ENCODE data around the gene MORN1. TPM values are rescaled to one million over a fixed set of nuclear protein-coding genes. Genes with fewer than 3 reads are reported as not detected.

MORN1 gene
- total RNA-seq, 2 experiments from 2014 or later, result 6.2 to 7.9 TPM

- Mint-ChIP-seq H3K4me1 (ENCODE audit: low read depth) (peaks cover 37% of the 10 kb centered on the region), H3K4me3 (no peak overlapping the region), H3K27me3 (ENCODE audit: low read depth) (no peaks in the 10 kb centered on the region), H3K27ac (no peak overlapping the region), H3K36me3 (ENCODE audit: low read depth) (peaks cover 8% of the 10 kb centered on the region), H3K9me3 (ENCODE audit: insufficient read depth) (no peaks in the 10 kb centered on the region)
- DNase-seq, result no peak
- POLR2A ChIA-PET, result no interaction called here
- CTCF ChIA-PET, result interaction anchor here (0.7 to 1.6 kb wide), 2 partner anchors 130 to 373 kb away, joined by 3 to 5 read pairs; no protein-coding TSS in a partner anchor
- no peak for ATAC-seq
Observed at GRCh38 chr1:2417833-2418225, 26.5 kb upstream of the MORN1 start.

GRCh38 chr1:2417083-2417832 is 25.9 kb upstream of the MORN1 start:
- no peaks in the 10 kb centered on the region for H3K9me3 Mint-ChIP-seq (ENCODE audit: insufficient read depth)
- peak overlapping the region; percentile 88 for H3K4me3 Mint-ChIP-seq
- peaks cover 37% of the 10 kb centered on the region for H3K4me1 Mint-ChIP-seq (ENCODE audit: low read depth)
- DNase-seq (no peak), ATAC-seq (no peak)
- peaks cover 8% of the 10 kb centered on the region for H3K36me3 Mint-ChIP-seq (ENCODE audit: low read depth)
- no peaks in the 10 kb centered on the region for H3K27me3 Mint-ChIP-seq (ENCODE audit: low read depth)
- CTCF ChIA-PET, result interaction anchor here (1.6 to 2.0 kb wide), 2 partner anchors 13 to 130 kb away, joined by 5 to 8 read pairs; no protein-coding TSS in a partner anchor
- POLR2A ChIA-PET, result interaction anchor here (1.5 to 2.9 kb wide), 2 partner anchors 131 to 132 kb away, joined by 3 to 24 read pairs; no protein-coding TSS in a partner anchor
- peak overlapping the region; percentile 94 for H3K27ac Mint-ChIP-seq

- peak; percentile 66 for DNase-seq
- peak; percentile 4 for ATAC-seq
- CTCF ChIA-PET, result interaction anchor here (0.8 to 2.8 kb wide), 13 partner anchors 13 to 277 kb away, joined by 3 to 44 read pairs (median 5); partner anchors contain the start of genes FAAP20, PANK4 and TNFRSF14
- Mint-ChIP-seq H3K4me1 (ENCODE audit: low read depth) (peaks cover 41% of the 10 kb centered on the region), H3K27ac (peak overlapping the region; percentile 94), H3K9me3 (ENCODE audit: insufficient read depth) (no peaks in the 10 kb centered on the region), H3K27me3 (ENCODE audit: low read depth) (no peaks in the 10 kb centered on the region), H3K4me3 (peak overlapping the region; percentile 88), H3K36me3 (ENCODE audit: low read depth) (peaks cover 8% of the 10 kb centered on the region)
- POLR2A ChIA-PET, result interaction anchor here (1.2 to 2.9 kb wide), 7 partner anchors 78 to 169 kb away, joined by 3 to 24 read pairs (median 6); partner anchors contain the start of genes PANK4 and TNFRSF14
Observed at GRCh38 chr1:2416403-2416802, 25.0 kb upstream of the MORN1 start.

- Mint-ChIP-seq H3K27ac (peak overlapping the region; percentile 94), H3K4me1 (ENCODE audit: low read depth) (peaks cover 43% of the 10 kb centered on the region), H3K36me3 (ENCODE audit: low read depth) (peaks cover 8% of the 10 kb centered on the region), H3K9me3 (ENCODE audit: insufficient read depth) (no peaks in the 10 kb centered on the region), H3K27me3 (ENCODE audit: low read depth) (no peaks in the 10 kb centered on the region), H3K4me3 (peak overlapping the region; percentile 88)
- ATAC-seq (peak; percentile 13), DNase-seq (peak; percentile 78)
- CTCF ChIA-PET, result interaction anchor here (0.8 to 2.8 kb wide), 13 partner anchors 14 to 276 kb away, joined by 3 to 44 read pairs (median 5); partner anchors contain the start of genes FAAP20, PANK4 and TNFRSF14
- POLR2A ChIA-PET, result interaction anchor here (1.0 to 2.9 kb wide), 8 partner anchors 24 to 170 kb away, joined by 3 to 24 read pairs (median 6); partner anchors contain the start of genes MORN1, PANK4, RER1 and TNFRSF14
Observed at GRCh38 chr1:2415801-2416208, 24.5 kb upstream of the MORN1 start.

GRCh38 chr1:2415337-2415736 is 24.0 kb upstream of the MORN1 start:
- ChIA-PET CTCF (interaction anchor here (1.0 to 2.8 kb wide), 11 partner anchors 14 to 276 kb away, joined by 3 to 44 read pairs (median 6); partner anchors contain the start of genes FAAP20, PANK4 and TNFRSF14), POLR2A (interaction anchor here (1.0 to 2.9 kb wide), 7 partner anchors 24 to 170 kb away, joined by 3 to 24 read pairs (median 6); partner anchors contain the start of genes MORN1, PANK4, RER1 and TNFRSF14)
- no peaks in the 10 kb centered on the region for H3K27me3 Mint-ChIP-seq (ENCODE audit: low read depth)
- H3K36me3 Mint-ChIP-seq (ENCODE audit: low read depth), result peaks cover 8% of the 10 kb centered on the region
- peak overlapping the region; percentile 94 for H3K27ac Mint-ChIP-seq
- H3K9me3 Mint-ChIP-seq (ENCODE audit: insufficient read depth), result no peaks in the 10 kb centered on the region
- H3K4me1 Mint-ChIP-seq (ENCODE audit: low read depth), result peaks cover 48% of the 10 kb centered on the region
- ATAC-seq, result no peak
- peak overlapping the region; percentile 88 for H3K4me3 Mint-ChIP-seq
- no peak for DNase-seq

GRCh38 chr1:2414297-2414958 is 23.1 kb upstream of the MORN1 start:
- CTCF ChIA-PET, result interaction anchor here (0.7 to 2.8 kb wide), 8 partner anchors 92 to 232 kb away, joined by 3 to 44 read pairs (median 7); partner anchors contain the start of genes FAAP20, PANK4 and TNFRSF14
- no peaks in the 10 kb centered on the region for H3K27me3 Mint-ChIP-seq (ENCODE audit: low read depth)

GRCh38 chr1:2413495-2414296 is 22.3 kb upstream of the MORN1 start:
- POLR2A ChIA-PET, result interaction anchor here (1.0 to 1.9 kb wide), 6 partner anchors 22 to 224 kb away, joined by 3 to 13 read pairs (median 7); partner anchors contain the start of genes MORN1, PANK4 and RER1
- no peak for ATAC-seq
- peak overlapping the region; percentile 94 for H3K27ac Mint-ChIP-seq
- peaks cover 11% of the 10 kb centered on the region for H3K36me3 Mint-ChIP-seq (ENCODE audit: low read depth)
- CTCF ChIA-PET, result interaction anchor here (0.6 to 2.8 kb wide), 11 partner anchors 16 to 1226 kb away, joined by 3 to 44 read pairs (median 4); partner anchors contain the start of genes FAAP20 and PANK4
- peaks cover 48% of the 10 kb centered on the region for H3K4me1 Mint-ChIP-seq (ENCODE audit: low read depth)
- no peaks in the 10 kb centered on the region for H3K27me3 Mint-ChIP-seq (ENCODE audit: low read depth)
- H3K9me3 Mint-ChIP-seq (ENCODE audit: insufficient read depth), result no peaks in the 10 kb centered on the region
- peak; percentile 28 for DNase-seq
- peak overlapping the region; percentile 88 for H3K4me3 Mint-ChIP-seq

More at GRCh38 chr1:2414297-2414958, 23.1 kb upstream of the MORN1 start:
- peak overlapping the region; percentile 94 for H3K27ac Mint-ChIP-seq
- H3K36me3 Mint-ChIP-seq (ENCODE audit: low read depth), result peaks cover 8% of the 10 kb centered on the region
- peak overlapping the region; percentile 88 for H3K4me3 Mint-ChIP-seq
- H3K9me3 Mint-ChIP-seq (ENCODE audit: insufficient read depth), result no peaks in the 10 kb centered on the region
- DNase-seq (peak; percentile 89), ATAC-seq (peak; percentile 23)
- H3K4me1 Mint-ChIP-seq (ENCODE audit: low read depth), result peaks cover 51% of the 10 kb centered on the region
- POLR2A ChIA-PET, result interaction anchor here (2.1 to 2.9 kb wide), 3 partner anchors 133 to 171 kb away, joined by 10 to 24 read pairs (median 12); partner anchors contain the start of gene TNFRSF14

- POLR2A ChIA-PET, result interaction anchor here (1.0 to 1.9 kb wide), 6 partner anchors 21 to 223 kb away, joined by 3 to 13 read pairs (median 7); partner anchors contain the start of genes MORN1, PANK4 and RER1
- peaks cover 11% of the 10 kb centered on the region for H3K36me3 Mint-ChIP-seq (ENCODE audit: low read depth)
Observed at GRCh38 chr1:2412773-2413494, 21.6 kb upstream of the MORN1 start.

GRCh38 chr1:2412395-2412772 is 21.0 kb upstream of the MORN1 start, which contains the start of gene PEX10:
TSS of gene PEX10 (minus strand) at chr1:2412564. CDS start at chr1:2412502, 62 bp downstream.
- H3K9me3 Mint-ChIP-seq (ENCODE audit: insufficient read depth), result no peaks in the 10 kb centered on the region
- peak; percentile 99 for DNase-seq
- H3K36me3 Mint-ChIP-seq (ENCODE audit: low read depth), result peaks cover 13% of the 10 kb centered on the region
- no peaks in the 10 kb centered on the region for H3K27me3 Mint-ChIP-seq (ENCODE audit: low read depth)
- CTCF ChIA-PET, result interaction anchor here (1.1 to 1.8 kb wide), 4 partner anchors 112 to 375 kb away, joined by 3 to 11 read pairs (median 8); no protein-coding TSS in a partner anchor
- POLR2A ChIA-PET, result interaction anchor here (1.0 to 1.9 kb wide), 6 partner anchors 21 to 223 kb away, joined by 3 to 13 read pairs (median 7); partner anchors contain the start of genes MORN1, PANK4 and RER1
- peak; percentile 85 for ATAC-seq
- H3K4me3 Mint-ChIP-seq, result peak within 1 kb of the TSS; percentile 90
- H3K27ac Mint-ChIP-seq, result peak within 1 kb of the TSS; percentile 94
- H3K4me1 Mint-ChIP-seq (ENCODE audit: low read depth), result peaks cover 45% of the 10 kb centered on the region

More at GRCh38 chr1:2412773-2413494, 21.6 kb upstream of the MORN1 start:
- CTCF ChIA-PET, result interaction anchor here (0.6 to 1.8 kb wide), 8 partner anchors 17 to 1225 kb away, joined by 3 to 11 read pairs (median 4); partner anchors contain the start of genes FAAP20 and PANK4
- H3K4me1 Mint-ChIP-seq (ENCODE audit: low read depth), result peaks cover 45% of the 10 kb centered on the region
- no peaks in the 10 kb centered on the region for H3K27me3 Mint-ChIP-seq (ENCODE audit: low read depth)
- no peak for DNase-seq
- peak overlapping the region; percentile 94 for H3K27ac Mint-ChIP-seq
- H3K9me3 Mint-ChIP-seq (ENCODE audit: insufficient read depth), result no peaks in the 10 kb centered on the region
- H3K4me3 Mint-ChIP-seq, result peak overlapping the region; percentile 88
- peak; percentile 41 for ATAC-seq
